GM23338 (cell line): ENCODE results near the gene HAT1. TPM values are rescaled to one million over a fixed set of nuclear protein-coding genes. Genes with fewer than 3 reads are reported as not detected.

Source experiments
- ATAC-seq: fragments of 200-7000 bp; cut with Tn5 transposase; 3 replicates; pipeline ENCODE4 v1.9.1; 2020
- DNase-seq: peaks from one replicate; pipeline ENCODE4 v3.0.0-alpha.2; 2015; ENCODE audit warnings: low spot score
- H2AFZ ChIP-seq: fragments of 200-600 bp; sonication (generic); 2 replicates; pipeline ENCODE4 v1.8.0; 2016; ENCODE audit warnings: antibody characterized with exemption, mild to moderate bottlenecking, moderate library complexity
- H3F3A ChIP-seq: fragments of 200-600 bp; sonication (generic); replicated peaks from 2 replicates; pipeline ENCODE4 v1.8.0; 2017; ENCODE audit warnings: antibody characterized with exemption, mixed run types, low read depth
- H3K27ac ChIP-seq: fragments of 200-600 bp; sonication (generic); 2 replicates; pipeline ENCODE4 v1.6.1; 2016; ENCODE audit warnings: low read depth
- H3K27me3 ChIP-seq: fragments of 200-600 bp; sonication (generic); 2 replicates; pipeline ENCODE4 v1.8.0; 2016; ENCODE audit warnings: mild to moderate bottlenecking, mixed run types, moderate library complexity; ENCODE audit not compliant: insufficient read depth
- H3K36me3 ChIP-seq: fragments of 200-600 bp; sonication (generic); 2 replicates; pipeline ENCODE4 v1.8.0; 2016; ENCODE audit warnings: mild to moderate bottlenecking; ENCODE audit not compliant: insufficient read depth
- H3K4me1 ChIP-seq: fragments of 200-600 bp; sonication (generic); 2 replicates; pipeline ENCODE4 v1.8.0; 2016; ENCODE audit warnings: mild to moderate bottlenecking, moderate library complexity; ENCODE audit not compliant: insufficient read depth
- H3K4me2 ChIP-seq: fragments of 200-600 bp; sonication (generic); 2 replicates; pipeline ENCODE4 v1.7.1; 2017; ENCODE audit warnings: mixed run types
- H3K4me3 ChIP-seq: fragments of 200-600 bp; sonication (generic); 2 replicates; pipeline ENCODE4 v1.6.1; 2016; ENCODE audit warnings: mixed run types
- H3K79me2 ChIP-seq: fragments of 200-600 bp; sonication (generic); replicated peaks from 2 replicates; pipeline ENCODE4 v1.8.0; 2017; ENCODE audit warnings: mild to moderate bottlenecking; ENCODE audit not compliant: insufficient read depth
- H3K9me2 ChIP-seq: fragments of 200-600 bp; sonication (generic); 2 replicates; pipeline ENCODE4 v1.8.0; 2017; ENCODE audit not compliant: insufficient read depth
- H4K20me1 ChIP-seq: fragments of 200-600 bp; sonication (generic); replicated peaks from 2 replicates; pipeline ENCODE4 v1.8.0; 2017; ENCODE audit warnings: mild to moderate bottlenecking; ENCODE audit not compliant: insufficient read depth
- H3K27ac Mint-ChIP-seq: 2 replicates; pipeline ENCODE4 v1.8.0; 2020; ENCODE audit warnings: inconsistent platforms, mild to moderate bottlenecking, moderate library complexity, mixed read lengths
- H3K27me3 Mint-ChIP-seq: 3 replicates; pipeline ENCODE4 v1.8.0; 2022; ENCODE audit warnings: low read depth, mild to moderate bottlenecking, moderate library complexity, mixed read lengths, inconsistent platforms; ENCODE audit not compliant: insufficient read depth, poor library complexity
- H3K36me3 Mint-ChIP-seq: 3 replicates; pipeline ENCODE4 v1.8.0; 2021; ENCODE audit warnings: low read depth, mild to moderate bottlenecking, inconsistent platforms, moderate library complexity, mixed read lengths
- H3K4me1 Mint-ChIP-seq: 3 replicates; pipeline ENCODE4 v1.8.0; 2020; ENCODE audit warnings: mild to moderate bottlenecking, inconsistent platforms, mixed read lengths
- H3K4me3 Mint-ChIP-seq: 3 replicates; pipeline ENCODE4 v1.8.0; 2021; ENCODE audit warnings: moderate library complexity, mild to moderate bottlenecking, inconsistent platforms, mixed read lengths
- H3K9me3 Mint-ChIP-seq: 3 replicates; pipeline ENCODE4 v1.8.0; 2020; ENCODE audit warnings: moderate library complexity, mild to moderate bottlenecking, inconsistent platforms, mixed read lengths
- EZH2 ChIP-seq: fragments of 200-600 bp; sonication (generic); IDR thresholded peaks from one replicate; pipeline ENCODE4 v1.8.0; 2017; ENCODE audit warnings: antibody characterized with exemption, mild to moderate bottlenecking, low read depth; ENCODE audit not compliant: unreplicated experiment
- EZH2phosphoT487 ChIP-seq: fragments of 200-600 bp; sonication (generic); IDR thresholded peaks from one replicate; pipeline ENCODE4 v1.8.1; 2018; ENCODE audit warnings: antibody characterized with exemption; ENCODE audit not compliant: unreplicated experiment
- JUNB ChIP-seq: IDR thresholded peaks from one replicate; pipeline ENCODE4 v1.6.1; 2016; ENCODE audit warnings: antibody characterized with exemption; ENCODE audit not compliant: unreplicated experiment
- NANOG ChIP-seq: IDR thresholded peaks from 2 replicates; pipeline ENCODE4 v1.6.1; 2016; ENCODE audit warnings: antibody characterized with exemption, borderline replicate concordance
- POLR2AphosphoS5 ChIP-seq: IDR thresholded peaks from 2 replicates; pipeline ENCODE4 v1.6.1; 2016; ENCODE audit warnings: antibody characterized with exemption, low read depth
- STAT1 ChIP-seq: IDR thresholded peaks from one replicate; pipeline ENCODE4 v1.6.1; 2016; ENCODE audit warnings: antibody characterized with exemption; ENCODE audit not compliant: unreplicated experiment
- ZNF114 ChIP-seq: fragments of 250-450 bp; sonication (Bioruptor Pico); IDR thresholded peaks from 2 replicates; pipeline ENCODE4 v1.5.0; 2020; ENCODE audit warnings: mild to moderate bottlenecking, moderate library complexity
- polyA plus RNA-seq: library from polyadenylated mRNA; unstranded; fragments of >200 nt; fragmentation: Nextera tagmentation; extraction: Ambion mirVana; gene quantifications from 2 replicates; pipeline ENCODE4 v1.2.1, GENCODE V29; 2016
- total RNA-seq: library from RNA; depleted of rRNA; stranded (reverse); fragments of >200 nt; shearing (Covaris generic); gene quantifications from 2 replicates; pipeline ENCODE4 v1.2.3, GENCODE V29; 2014
- TF ChIP-seq, protein P1 (sequence below): fragments of 250-450 bp; sonication (Bioruptor Pico); IDR thresholded peaks from 2 replicates; pipeline ENCODE4 v1.5.0; 2020; ENCODE audit warnings: mild to moderate bottlenecking, moderate library complexity
- TF ChIP-seq, protein P2 (sequence below), 2 experiments: fragments of 200-600 bp in 1 of 2; sonication (generic) in 1 of 2; conservative IDR thresholded peaks; 2 replicates each; pipeline versions ENCODE4 v1.5.1 to v1.6.1; 2016 to 2017; ENCODE audit warnings: antibody characterized with exemption in 2 of 2, low read depth in 2 of 2, mild to moderate bottlenecking in 2 of 2, moderate library complexity in 1 of 2
- TF ChIP-seq, protein P3 (sequence below): IDR thresholded peaks from 2 replicates; pipeline ENCODE4 v1.6.1; 2016; ENCODE audit warnings: antibody characterized with exemption
- TF ChIP-seq, protein P4 (sequence below): IDR thresholded peaks from one replicate; pipeline ENCODE4 v1.6.1; 2018; ENCODE audit warnings: antibody characterized with exemption; ENCODE audit not compliant: unreplicated experiment

The HAT1 gene
- total and polyA plus RNA-seq, 2 experiments from 2014 or later, result 67.2 to 67.5 TPM

DNA sequence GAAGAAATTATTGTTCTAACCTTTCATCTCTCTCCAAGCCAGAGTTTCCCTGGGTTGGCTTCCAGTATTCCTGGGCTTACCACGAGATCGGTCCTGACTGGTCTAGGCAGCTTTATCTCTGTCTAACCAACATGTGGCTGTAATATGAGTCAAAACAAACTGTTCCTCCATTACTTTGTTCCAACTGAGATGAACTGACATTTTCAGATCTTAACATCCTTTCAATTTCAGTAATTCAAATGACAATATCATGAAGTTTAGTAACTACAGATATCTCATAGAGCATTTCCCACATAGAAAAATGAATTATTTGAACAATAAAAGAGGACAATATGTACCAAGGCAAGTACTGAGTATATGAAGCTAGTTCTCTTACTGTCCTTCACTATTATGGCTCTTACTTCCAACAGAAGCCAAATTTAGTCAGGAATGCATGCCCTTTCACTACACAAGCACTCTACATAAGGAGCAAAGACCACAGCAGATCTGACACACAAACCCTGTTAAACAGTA, 43.7 kb upstream of the HAT1 start:
- Mint-ChIP-seq H3K4me3 (no peak overlapping the region), H3K27me3 (no peaks in the 10 kb centered on the region), H3K36me3 (peaks cover 13% of the 10 kb centered on the region; the same call in 2 of the 3 replicates), H3K4me1 (peaks cover 4% of the 10 kb centered on the region; the same call in 2 of the 3 replicates), H3K9me3 (no peaks in the 10 kb centered on the region), H3K27ac (no peak overlapping the region; the same call in 1 of the 2 replicates)
- no peaks in the 10 kb centered on the region for H3K4me1 ChIP-seq
- H3K4me3 ChIP-seq, result no peak overlapping the region
- TF ChIP-seq STAT1 (no peak), JUNB (no peak), ZNF114 (CRISPR knock-in tag) (no peak), POLR2AphosphoS5 (no peak), EZH2phosphoT487 (no peak), NANOG (no peak), EZH2 (no peak)
- TF ChIP-seq, protein P1, sequence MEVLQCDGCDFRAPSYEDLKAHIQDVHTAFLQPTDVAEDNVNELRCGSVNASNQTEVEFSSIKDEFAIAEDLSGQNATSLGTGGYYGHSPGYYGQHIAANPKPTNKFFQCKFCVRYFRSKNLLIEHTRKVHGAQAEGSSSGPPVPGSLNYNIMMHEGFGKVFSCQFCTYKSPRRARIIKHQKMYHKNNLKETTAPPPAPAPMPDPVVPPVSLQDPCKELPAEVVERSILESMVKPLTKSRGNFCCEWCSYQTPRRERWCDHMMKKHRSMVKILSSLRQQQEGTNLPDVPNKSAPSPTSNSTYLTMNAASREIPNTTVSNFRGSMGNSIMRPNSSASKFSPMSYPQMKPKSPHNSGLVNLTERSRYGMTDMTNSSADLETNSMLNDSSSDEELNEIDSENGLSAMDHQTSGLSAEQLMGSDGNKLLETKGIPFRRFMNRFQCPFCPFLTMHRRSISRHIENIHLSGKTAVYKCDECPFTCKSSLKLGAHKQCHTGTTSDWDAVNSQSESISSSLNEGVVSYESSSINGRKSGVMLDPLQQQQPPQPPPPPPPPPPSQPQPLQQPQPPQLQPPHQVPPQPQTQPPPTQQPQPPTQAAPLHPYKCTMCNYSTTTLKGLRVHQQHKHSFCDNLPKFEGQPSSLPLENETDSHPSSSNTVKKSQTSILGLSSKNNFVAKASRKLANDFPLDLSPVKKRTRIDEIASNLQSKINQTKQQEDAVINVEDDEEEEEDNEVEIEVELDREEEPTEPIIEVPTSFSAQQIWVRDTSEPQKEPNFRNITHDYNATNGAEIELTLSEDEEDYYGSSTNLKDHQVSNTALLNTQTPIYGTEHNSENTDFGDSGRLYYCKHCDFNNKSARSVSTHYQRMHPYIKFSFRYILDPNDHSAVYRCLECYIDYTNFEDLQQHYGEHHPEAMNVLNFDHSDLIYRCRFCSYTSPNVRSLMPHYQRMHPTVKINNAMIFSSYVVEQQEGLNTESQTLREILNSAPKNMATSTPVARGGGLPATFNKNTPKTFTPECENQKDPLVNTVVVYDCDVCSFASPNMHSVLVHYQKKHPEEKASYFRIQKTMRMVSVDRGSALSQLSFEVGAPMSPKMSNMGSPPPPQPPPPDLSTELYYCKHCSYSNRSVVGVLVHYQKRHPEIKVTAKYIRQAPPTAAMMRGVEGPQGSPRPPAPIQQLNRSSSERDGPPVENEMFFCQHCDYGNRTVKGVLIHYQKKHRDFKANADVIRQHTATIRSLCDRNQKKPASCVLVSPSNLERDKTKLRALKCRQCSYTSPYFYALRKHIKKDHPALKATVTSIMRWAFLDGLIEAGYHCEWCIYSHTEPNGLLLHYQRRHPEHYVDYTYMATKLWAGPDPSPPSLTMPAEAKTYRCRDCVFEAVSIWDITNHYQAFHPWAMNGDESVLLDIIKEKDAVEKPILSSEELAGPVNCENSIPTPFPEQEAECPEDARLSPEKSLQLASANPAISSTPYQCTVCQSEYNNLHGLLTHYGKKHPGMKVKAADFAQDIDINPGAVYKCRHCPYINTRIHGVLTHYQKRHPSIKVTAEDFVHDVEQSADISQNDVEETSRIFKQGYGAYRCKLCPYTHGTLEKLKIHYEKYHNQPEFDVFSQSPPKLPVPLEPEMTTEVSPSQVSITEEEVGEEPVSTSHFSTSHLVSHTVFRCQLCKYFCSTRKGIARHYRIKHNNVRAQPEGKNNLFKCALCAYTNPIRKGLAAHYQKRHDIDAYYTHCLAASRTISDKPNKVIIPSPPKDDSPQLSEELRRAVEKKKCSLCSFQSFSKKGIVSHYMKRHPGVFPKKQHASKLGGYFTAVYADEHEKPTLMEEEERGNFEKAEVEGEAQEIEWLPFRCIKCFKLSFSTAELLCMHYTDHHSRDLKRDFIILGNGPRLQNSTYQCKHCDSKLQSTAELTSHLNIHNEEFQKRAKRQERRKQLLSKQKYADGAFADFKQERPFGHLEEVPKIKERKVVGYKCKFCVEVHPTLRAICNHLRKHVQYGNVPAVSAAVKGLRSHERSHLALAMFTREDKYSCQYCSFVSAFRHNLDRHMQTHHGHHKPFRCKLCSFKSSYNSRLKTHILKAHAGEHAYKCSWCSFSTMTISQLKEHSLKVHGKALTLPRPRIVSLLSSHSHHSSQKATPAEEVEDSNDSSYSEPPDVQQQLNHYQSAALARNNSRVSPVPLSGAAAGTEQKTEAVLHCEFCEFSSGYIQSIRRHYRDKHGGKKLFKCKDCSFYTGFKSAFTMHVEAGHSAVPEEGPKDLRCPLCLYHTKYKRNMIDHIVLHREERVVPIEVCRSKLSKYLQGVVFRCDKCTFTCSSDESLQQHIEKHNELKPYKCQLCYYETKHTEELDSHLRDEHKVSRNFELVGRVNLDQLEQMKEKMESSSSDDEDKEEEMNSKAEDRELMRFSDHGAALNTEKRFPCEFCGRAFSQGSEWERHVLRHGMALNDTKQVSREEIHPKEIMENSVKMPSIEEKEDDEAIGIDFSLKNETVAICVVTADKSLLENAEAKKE (CRISPR knock-in tag), result no peak
- TF ChIP-seq, protein P2, sequence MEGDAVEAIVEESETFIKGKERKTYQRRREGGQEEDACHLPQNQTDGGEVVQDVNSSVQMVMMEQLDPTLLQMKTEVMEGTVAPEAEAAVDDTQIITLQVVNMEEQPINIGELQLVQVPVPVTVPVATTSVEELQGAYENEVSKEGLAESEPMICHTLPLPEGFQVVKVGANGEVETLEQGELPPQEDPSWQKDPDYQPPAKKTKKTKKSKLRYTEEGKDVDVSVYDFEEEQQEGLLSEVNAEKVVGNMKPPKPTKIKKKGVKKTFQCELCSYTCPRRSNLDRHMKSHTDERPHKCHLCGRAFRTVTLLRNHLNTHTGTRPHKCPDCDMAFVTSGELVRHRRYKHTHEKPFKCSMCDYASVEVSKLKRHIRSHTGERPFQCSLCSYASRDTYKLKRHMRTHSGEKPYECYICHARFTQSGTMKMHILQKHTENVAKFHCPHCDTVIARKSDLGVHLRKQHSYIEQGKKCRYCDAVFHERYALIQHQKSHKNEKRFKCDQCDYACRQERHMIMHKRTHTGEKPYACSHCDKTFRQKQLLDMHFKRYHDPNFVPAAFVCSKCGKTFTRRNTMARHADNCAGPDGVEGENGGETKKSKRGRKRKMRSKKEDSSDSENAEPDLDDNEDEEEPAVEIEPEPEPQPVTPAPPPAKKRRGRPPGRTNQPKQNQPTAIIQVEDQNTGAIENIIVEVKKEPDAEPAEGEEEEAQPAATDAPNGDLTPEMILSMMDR (conservative IDR thresholded peaks at IDR 0.05; ENCODE audit: low read depth in 2 of 2), result no peak
- TF ChIP-seq, protein P3, sequence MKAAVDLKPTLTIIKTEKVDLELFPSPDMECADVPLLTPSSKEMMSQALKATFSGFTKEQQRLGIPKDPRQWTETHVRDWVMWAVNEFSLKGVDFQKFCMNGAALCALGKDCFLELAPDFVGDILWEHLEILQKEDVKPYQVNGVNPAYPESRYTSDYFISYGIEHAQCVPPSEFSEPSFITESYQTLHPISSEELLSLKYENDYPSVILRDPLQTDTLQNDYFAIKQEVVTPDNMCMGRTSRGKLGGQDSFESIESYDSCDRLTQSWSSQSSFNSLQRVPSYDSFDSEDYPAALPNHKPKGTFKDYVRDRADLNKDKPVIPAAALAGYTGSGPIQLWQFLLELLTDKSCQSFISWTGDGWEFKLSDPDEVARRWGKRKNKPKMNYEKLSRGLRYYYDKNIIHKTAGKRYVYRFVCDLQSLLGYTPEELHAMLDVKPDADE, result no peak
- TF ChIP-seq, protein P4, sequence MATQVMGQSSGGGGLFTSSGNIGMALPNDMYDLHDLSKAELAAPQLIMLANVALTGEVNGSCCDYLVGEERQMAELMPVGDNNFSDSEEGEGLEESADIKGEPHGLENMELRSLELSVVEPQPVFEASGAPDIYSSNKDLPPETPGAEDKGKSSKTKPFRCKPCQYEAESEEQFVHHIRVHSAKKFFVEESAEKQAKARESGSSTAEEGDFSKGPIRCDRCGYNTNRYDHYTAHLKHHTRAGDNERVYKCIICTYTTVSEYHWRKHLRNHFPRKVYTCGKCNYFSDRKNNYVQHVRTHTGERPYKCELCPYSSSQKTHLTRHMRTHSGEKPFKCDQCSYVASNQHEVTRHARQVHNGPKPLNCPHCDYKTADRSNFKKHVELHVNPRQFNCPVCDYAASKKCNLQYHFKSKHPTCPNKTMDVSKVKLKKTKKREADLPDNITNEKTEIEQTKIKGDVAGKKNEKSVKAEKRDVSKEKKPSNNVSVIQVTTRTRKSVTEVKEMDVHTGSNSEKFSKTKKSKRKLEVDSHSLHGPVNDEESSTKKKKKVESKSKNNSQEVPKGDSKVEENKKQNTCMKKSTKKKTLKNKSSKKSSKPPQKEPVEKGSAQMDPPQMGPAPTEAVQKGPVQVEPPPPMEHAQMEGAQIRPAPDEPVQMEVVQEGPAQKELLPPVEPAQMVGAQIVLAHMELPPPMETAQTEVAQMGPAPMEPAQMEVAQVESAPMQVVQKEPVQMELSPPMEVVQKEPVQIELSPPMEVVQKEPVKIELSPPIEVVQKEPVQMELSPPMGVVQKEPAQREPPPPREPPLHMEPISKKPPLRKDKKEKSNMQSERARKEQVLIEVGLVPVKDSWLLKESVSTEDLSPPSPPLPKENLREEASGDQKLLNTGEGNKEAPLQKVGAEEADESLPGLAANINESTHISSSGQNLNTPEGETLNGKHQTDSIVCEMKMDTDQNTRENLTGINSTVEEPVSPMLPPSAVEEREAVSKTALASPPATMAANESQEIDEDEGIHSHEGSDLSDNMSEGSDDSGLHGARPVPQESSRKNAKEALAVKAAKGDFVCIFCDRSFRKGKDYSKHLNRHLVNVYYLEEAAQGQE, result no peak
- ATAC-seq, result no peak
- H3K27me3 ChIP-seq, result no peaks in the 10 kb centered on the region
- no peaks in the 10 kb centered on the region for H3K36me3 ChIP-seq
- no peaks in the 10 kb centered on the region for H3K79me2 ChIP-seq
- no peaks in the 10 kb centered on the region for H3F3A ChIP-seq
- no peak overlapping the region for H3K27ac ChIP-seq
- H4K20me1 ChIP-seq, result no peaks in the 10 kb centered on the region
- H3K9me2 ChIP-seq, result no peaks in the 10 kb centered on the region
- H2AFZ ChIP-seq, result no peak overlapping the region
- DNase-seq, result no peak
- H3K4me2 ChIP-seq, result no peak overlapping the region
